Central memory CD8-positive, alpha-beta T cell (primary cell): ENCODE measurements around the gene NEMF.

ENCODE experiments used
- ATAC-seq: fragments of 150-1000 bp; cut with Tn5 transposase; replicated peaks from 2 replicates; pipeline ENCODE4 v1.10.0; 2022; ENCODE audit warnings: mild to moderate bottlenecking, moderate FRiP score, moderate number of reproducible peaks; ENCODE audit not compliant: poor library complexity, severe bottlenecking; ENCODE audit errors: extremely low read depth
- DNase-seq, 2 donors: peaks; one replicate each; pipeline ENCODE4 v3.0.0; 2021; ENCODE audit warnings: low spot score in 2 of 2
- H3K27ac Mint-ChIP-seq: one replicate; pipeline ENCODE4 v1.8.0; 2022; ENCODE audit warnings: low read depth, mild to moderate bottlenecking, moderate library complexity, mixed read lengths
- H3K27me3 Mint-ChIP-seq: one replicate; pipeline ENCODE4 v1.8.0; 2022; ENCODE audit warnings: mixed read lengths
- H3K36me3 Mint-ChIP-seq: one replicate; pipeline ENCODE4 v1.8.0; 2022; ENCODE audit warnings: mild to moderate bottlenecking, moderate library complexity, mixed read lengths; ENCODE audit not compliant: insufficient read depth
- H3K4me1 Mint-ChIP-seq: one replicate; pipeline ENCODE4 v1.8.0; 2022; ENCODE audit warnings: mixed read lengths
- H3K4me3 Mint-ChIP-seq: one replicate; pipeline ENCODE4 v1.8.0; 2022; ENCODE audit warnings: mild to moderate bottlenecking, moderate library complexity, mixed read lengths
- H3K9me3 Mint-ChIP-seq: one replicate; pipeline ENCODE4 v1.8.0; 2022; ENCODE audit warnings: mixed read lengths

The NEMF gene

DNA sequence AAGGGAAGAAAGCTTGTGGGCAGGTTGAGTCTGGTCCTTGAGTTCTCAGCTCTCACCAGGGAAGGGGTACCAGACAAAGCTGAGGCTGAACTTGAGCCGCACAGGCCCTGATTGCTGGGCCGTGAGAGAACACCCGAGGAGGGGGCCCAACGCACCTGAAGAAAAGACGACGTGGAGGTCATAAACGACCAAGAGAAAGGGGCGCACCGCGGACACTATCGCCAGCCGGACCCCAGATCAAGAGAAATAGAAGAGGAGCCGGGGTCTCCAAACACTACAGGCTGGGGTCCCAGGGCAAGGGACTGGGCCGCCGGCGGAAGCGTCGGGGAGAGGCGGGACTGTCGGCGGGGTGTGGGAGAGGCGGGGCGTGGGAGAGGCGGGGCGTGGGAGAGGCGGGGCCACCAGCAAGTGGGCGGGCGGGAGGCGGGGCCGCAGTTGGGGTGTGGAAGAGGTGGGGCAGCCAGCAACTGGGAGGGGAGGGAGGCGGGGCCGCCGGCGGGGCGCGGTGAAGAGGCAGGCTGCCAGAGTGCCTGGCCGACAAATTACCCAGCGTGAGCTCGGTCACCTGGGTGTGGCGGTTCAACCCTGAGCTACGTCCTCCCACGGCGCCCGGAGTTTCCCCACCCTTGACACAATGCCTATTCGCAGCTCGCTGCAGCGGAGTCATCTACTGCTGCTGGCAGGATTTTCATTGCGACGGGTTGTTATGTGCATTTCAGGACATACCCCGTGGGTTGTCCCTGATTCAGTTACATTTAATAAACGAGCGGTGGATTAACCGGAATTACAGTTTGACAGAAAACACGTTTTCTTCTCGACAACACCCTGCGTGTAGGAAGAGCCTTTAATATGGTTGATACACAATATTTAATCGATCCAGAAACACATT lies 15.5 kb upstream of the NEMF start:
- ATAC-seq (peak; percentile 91), DNase-seq (peak; percentile 85 to 94)
- H3K9me3 Mint-ChIP-seq = no peaks in the 10 kb centered on the region
- peaks cover under 1% of the 10 kb centered on the region for H3K27me3 Mint-ChIP-seq
- peak overlapping the region; percentile 86 for H3K4me3 Mint-ChIP-seq
- peak overlapping the region; percentile 98 for H3K27ac Mint-ChIP-seq
- H3K4me1 Mint-ChIP-seq = peaks cover 28% of the 10 kb centered on the region
- peaks cover 10% of the 10 kb centered on the region for H3K36me3 Mint-ChIP-seq

GRCh38 chr14:49865431-49865859 lies 12.9 kb upstream of the NEMF start:
- no peak overlapping the region for H3K4me3 Mint-ChIP-seq
- DNase-seq = peak; percentile 43 to 62
- no peak overlapping the region for H3K27ac Mint-ChIP-seq
- H3K36me3 Mint-ChIP-seq = peaks cover 26% of the 10 kb centered on the region
- H3K27me3 Mint-ChIP-seq = peaks cover 11% of the 10 kb centered on the region
- ATAC-seq = no peak
- H3K9me3 Mint-ChIP-seq = peaks cover 9% of the 10 kb centered on the region
- H3K4me1 Mint-ChIP-seq = peaks cover 18% of the 10 kb centered on the region

DNA sequence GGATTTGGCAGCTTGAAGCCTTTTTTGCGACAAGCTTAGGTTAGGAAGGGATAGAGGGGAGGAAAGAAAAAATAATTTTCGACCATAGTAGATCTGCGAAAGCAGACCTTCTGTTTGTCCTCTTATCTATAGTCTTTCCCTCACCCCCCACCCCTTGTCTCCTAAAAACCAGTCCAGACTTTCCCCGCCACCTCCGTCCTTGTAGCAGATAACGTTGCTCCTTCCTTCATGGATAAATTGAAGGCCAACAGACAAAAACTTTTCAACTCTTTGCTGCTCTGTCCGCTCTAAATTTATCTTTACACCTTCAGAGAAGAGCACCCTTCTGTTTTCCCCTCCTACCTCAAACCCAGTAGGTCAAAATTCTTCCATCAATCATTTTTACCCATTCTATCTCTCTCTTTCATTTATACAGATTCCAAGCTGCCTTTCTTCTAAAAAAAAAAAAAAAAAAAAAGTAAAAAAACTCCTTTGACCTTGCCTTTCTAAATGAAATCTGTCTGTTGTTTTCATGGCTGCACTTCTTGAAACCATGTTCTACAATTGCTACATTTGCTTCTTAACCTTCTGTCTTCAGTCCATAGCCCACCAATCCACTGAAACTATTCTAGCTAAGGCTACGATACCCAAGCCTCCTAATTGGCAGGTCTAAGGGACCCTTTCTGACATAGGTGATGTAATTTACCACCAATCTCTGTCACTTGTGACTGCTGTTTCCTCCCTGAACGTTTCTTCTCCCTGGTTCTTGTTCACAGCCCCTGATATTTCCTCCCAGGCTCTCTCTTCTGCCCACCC lies 11.1 kb upstream of the NEMF start:
- no peak overlapping the region for H3K27ac Mint-ChIP-seq
- peaks cover 11% of the 10 kb centered on the region for H3K27me3 Mint-ChIP-seq
- no peak for ATAC-seq
- H3K36me3 Mint-ChIP-seq = peaks cover 25% of the 10 kb centered on the region
- peaks cover 9% of the 10 kb centered on the region for H3K9me3 Mint-ChIP-seq
- H3K4me1 Mint-ChIP-seq = peaks cover 11% of the 10 kb centered on the region
- no peak overlapping the region for H3K4me3 Mint-ChIP-seq
- peak in 1 of 2 donors; percentile 16 for DNase-seq

GRCh38 chr14:49862089-49862673 lies 9.6 kb upstream of the NEMF start:
- ATAC-seq = peak; percentile 25

GRCh38 chr14:49861699-49862088 lies 9.1 kb upstream of the NEMF start:
- DNase-seq = peak; percentile 32 to 58
- Mint-ChIP-seq H3K27ac (no peak overlapping the region), H3K27me3 (peaks cover 11% of the 10 kb centered on the region), H3K36me3 (peaks cover 20% of the 10 kb centered on the region), H3K4me3 (no peak overlapping the region), H3K4me1 (no peaks in the 10 kb centered on the region), H3K9me3 (peaks cover 9% of the 10 kb centered on the region)
- ATAC-seq = peak; percentile 8

More at GRCh38 chr14:49862089-49862673, 9.6 kb upstream of the NEMF start:
- peaks cover 9% of the 10 kb centered on the region for H3K9me3 Mint-ChIP-seq
- peaks cover 11% of the 10 kb centered on the region for H3K27me3 Mint-ChIP-seq
- H3K27ac Mint-ChIP-seq = no peak overlapping the region
- peak; percentile 86 to 87 for DNase-seq
- no peaks in the 10 kb centered on the region for H3K4me1 Mint-ChIP-seq
- no peak overlapping the region for H3K4me3 Mint-ChIP-seq
- H3K36me3 Mint-ChIP-seq = peaks cover 20% of the 10 kb centered on the region

DNA sequence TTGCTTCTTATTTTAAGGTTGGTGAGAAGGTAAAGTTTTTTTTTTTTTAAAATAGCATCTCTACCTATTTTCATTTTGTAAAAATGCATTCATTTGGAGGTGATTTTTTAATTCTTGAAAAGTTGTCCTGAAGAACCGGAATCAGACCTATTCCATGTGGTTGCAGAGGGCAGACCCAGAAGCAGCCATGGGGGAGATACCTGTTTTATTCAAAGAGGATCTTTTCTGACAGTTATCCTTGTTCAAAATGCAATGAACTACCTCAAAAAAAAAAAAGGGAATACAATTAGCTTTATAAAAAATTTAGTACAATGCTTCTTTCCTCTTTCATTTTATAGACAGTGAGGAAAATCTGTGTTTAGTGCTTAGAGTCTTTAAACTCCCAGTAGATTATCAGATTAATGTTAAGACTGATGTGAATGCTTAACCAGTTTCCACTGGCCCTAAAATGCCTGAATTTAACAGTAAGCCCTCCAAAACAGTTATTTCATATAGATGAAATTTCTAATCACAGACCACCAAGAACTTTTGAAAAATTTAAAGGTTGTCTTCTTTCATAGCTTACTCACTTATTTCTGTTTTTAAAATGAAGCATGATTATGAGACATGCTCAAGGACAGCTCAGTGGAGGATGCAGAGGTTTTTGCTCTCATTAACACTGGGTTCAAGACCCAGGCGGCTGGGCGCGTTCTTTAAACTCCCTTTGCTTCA lies 8.6 kb upstream of the NEMF start:
- peaks cover 11% of the 10 kb centered on the region for H3K27me3 Mint-ChIP-seq
- no peak overlapping the region for H3K4me3 Mint-ChIP-seq
- no peaks in the 10 kb centered on the region for H3K4me1 Mint-ChIP-seq
- peaks cover 20% of the 10 kb centered on the region for H3K36me3 Mint-ChIP-seq
- peak overlapping the region; percentile 32 for H3K27ac Mint-ChIP-seq
- peaks cover 9% of the 10 kb centered on the region for H3K9me3 Mint-ChIP-seq
- DNase-seq = no peak
- ATAC-seq = no peak

DNA sequence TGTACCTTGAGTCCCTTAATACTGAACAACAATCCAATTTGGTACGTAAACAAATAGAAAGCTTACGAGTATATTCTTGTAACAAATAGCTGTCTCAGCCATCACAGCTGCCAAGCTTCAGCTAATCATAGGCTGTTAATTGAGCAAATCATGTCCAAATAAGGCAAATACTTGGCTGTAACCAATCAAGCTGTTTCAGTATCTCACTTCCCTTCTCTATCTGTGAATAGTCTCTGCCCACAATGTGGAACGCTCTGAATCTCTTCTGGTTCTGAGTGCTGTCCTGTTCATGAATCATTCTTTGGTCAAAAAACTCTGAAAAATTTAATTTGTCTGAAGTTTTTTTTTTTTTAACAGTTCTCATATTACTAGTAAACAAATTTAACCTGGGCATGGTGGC lies 5.8 kb upstream of the NEMF start:
- no peak overlapping the region for H3K4me3 Mint-ChIP-seq

DNA sequence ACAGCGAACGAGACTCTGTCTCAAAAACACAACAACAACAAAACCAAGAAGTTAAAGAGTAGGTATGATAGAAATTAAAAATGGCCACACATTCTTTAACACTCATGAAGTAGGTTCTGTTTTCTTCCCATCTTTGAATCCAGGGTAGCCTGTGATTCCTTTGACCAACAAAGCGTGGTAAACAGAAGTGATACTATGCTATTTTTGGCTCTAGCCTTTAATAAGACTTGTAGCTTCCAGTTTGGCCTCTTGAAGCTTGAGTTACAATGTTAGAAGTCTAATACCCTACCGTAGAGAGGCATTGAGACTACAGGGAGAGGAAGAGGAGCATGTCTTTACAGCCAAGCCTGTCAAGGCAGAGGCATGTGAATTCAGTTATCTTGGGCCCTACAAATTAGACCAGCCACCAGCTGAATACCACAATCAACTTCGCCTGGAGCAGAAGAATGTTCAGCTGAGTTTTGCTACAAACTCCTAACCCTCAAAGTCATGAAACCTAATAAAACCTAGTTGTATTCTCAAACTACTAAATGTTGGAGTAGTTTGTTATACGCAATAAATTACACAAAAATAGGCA lies 4.9 kb upstream of the NEMF start:
- Mint-ChIP-seq H3K27ac (no peak overlapping the region), H3K36me3 (peaks cover 20% of the 10 kb centered on the region), H3K27me3 (peaks cover 5% of the 10 kb centered on the region), H3K4me3 (no peak overlapping the region), H3K4me1 (peaks cover 13% of the 10 kb centered on the region), H3K9me3 (peaks cover 5% of the 10 kb centered on the region)
- DNase-seq = no peak
- no peak for ATAC-seq

More for the DNA sequence above, 5.8 kb upstream of the NEMF start:
- peaks cover 9% of the 10 kb centered on the region for H3K9me3 Mint-ChIP-seq
- peaks cover 11% of the 10 kb centered on the region for H3K27me3 Mint-ChIP-seq
- peaks cover 24% of the 10 kb centered on the region for H3K36me3 Mint-ChIP-seq
- DNase-seq = no peak
- no peak overlapping the region for H3K27ac Mint-ChIP-seq
- peaks cover 6% of the 10 kb centered on the region for H3K4me1 Mint-ChIP-seq
- no peak for ATAC-seq

DNA sequence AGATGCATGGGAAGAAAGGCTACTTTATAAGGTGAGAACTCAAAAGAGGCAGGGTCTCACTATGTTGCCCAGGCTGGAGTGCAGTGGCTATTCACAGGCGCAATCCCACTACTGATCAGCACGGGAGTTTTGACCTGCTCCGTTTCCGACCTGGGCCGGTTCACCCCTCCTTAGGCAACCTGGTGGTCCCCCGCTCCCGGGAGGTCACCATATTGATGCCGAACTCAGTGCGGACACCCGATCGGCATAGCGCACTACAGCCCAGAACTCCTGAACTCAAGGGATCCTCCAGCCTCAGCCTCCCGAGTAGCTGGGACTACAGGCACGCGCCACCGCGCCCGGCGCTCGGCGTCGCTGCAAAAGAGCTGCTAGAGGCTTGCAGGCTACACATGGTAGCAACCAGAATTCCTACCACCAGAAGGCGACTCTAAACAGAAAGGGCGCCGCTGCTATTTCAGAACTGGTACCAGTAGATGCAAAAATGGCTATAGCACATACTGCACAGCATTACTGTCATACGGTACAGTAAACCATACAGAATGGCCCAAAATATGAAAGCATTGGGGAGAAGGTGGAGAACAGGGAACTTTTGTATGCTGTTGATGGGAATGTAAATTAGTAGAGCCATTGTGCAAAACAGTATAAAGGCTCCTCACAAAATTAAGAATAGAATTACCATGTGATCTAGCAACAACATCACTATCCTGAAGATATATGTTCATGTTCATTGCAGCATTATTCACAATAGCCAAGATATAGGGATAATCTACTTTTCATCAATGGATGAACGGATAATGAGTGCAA lies 1.2 kb upstream of the NEMF start:
- H3K27me3 Mint-ChIP-seq = no peaks in the 10 kb centered on the region
- ATAC-seq (peak; percentile 75), DNase-seq (peak; percentile 48 to 65)
- H3K4me1 Mint-ChIP-seq = peaks cover 41% of the 10 kb centered on the region
- H3K4me3 Mint-ChIP-seq = peak overlapping the region; percentile 99
- H3K27ac Mint-ChIP-seq = peak overlapping the region; percentile 94
- H3K9me3 Mint-ChIP-seq = no peaks in the 10 kb centered on the region
- peaks cover 30% of the 10 kb centered on the region for H3K36me3 Mint-ChIP-seq

- H3K4me1 Mint-ChIP-seq = peaks cover 41% of the 10 kb centered on the region
- H3K27me3 Mint-ChIP-seq = no peaks in the 10 kb centered on the region
- DNase-seq (no peak), ATAC-seq (peak; percentile 24)
- no peaks in the 10 kb centered on the region for H3K9me3 Mint-ChIP-seq
- H3K36me3 Mint-ChIP-seq = peaks cover 31% of the 10 kb centered on the region
- peak overlapping the region; percentile 99 for H3K4me3 Mint-ChIP-seq
- H3K27ac Mint-ChIP-seq = peak overlapping the region; percentile 94
These were observed 530 bp upstream of the NEMF start for GRCh38 chr14:49853158-49853477.

- no peaks in the 10 kb centered on the region for H3K27me3 Mint-ChIP-seq
- H3K36me3 Mint-ChIP-seq = peaks cover 38% of the 10 kb centered on the region
- DNase-seq = no peak
- peaks cover 41% of the 10 kb centered on the region for H3K4me1 Mint-ChIP-seq
- ATAC-seq = no peak
- H3K9me3 Mint-ChIP-seq = no peaks in the 10 kb centered on the region
- peak overlapping the region; percentile 99 for H3K4me3 Mint-ChIP-seq
- peak overlapping the region; percentile 94 for H3K27ac Mint-ChIP-seq
These were observed 775 bp downstream of the NEMF start for GRCh38 chr14:49851813-49852212.
